GM10266 (cell line): ENCODE results near the gene SSNA1.
A peak's percentile ranks its signal among the peaks of the same experiment; 100 is the strongest.

Experiments
- DNase-seq: peaks from one replicate; pipeline ENCODE4 v3.0.0; 2012; ENCODE audit errors: extremely low spot score
- CTCF ChIP-seq: IDR thresholded peaks from 2 replicates; pipeline ENCODE4 v1.5.1; 2012; ENCODE audit warnings: mild to moderate bottlenecking, low read depth; ENCODE audit not compliant: control insufficient read depth, insufficient read depth; ENCODE audit errors: missing control alignments

The SSNA1 gene

GRCh38 chr9:137171149-137171900 is 17.2 kb upstream of the SSNA1 start:
- TF ChIP-seq CTCF, result no peak
- no peak for DNase-seq

- no peak for TF ChIP-seq CTCF
- DNase-seq, result peak; percentile 34
These were observed 15.3 kb upstream of the SSNA1 start for GRCh38 chr9:137172901-137173795.

GRCh38 chr9:137173796-137174664 is 14.4 kb upstream of the SSNA1 start:
- peak; percentile 29 for DNase-seq
- TF ChIP-seq CTCF, result no peak

- peak; percentile 34 for DNase-seq
- TF ChIP-seq CTCF, result no peak
These were observed 13.7 kb upstream of the SSNA1 start for GRCh38 chr9:137174722-137175293.

GRCh38 chr9:137175345-137175961 is 13.0 kb upstream of the SSNA1 start:
- TF ChIP-seq CTCF, result peak; percentile 22
- peak; percentile 59 for DNase-seq
